ENCODE measurements around the gene CES4A.

DNA sequence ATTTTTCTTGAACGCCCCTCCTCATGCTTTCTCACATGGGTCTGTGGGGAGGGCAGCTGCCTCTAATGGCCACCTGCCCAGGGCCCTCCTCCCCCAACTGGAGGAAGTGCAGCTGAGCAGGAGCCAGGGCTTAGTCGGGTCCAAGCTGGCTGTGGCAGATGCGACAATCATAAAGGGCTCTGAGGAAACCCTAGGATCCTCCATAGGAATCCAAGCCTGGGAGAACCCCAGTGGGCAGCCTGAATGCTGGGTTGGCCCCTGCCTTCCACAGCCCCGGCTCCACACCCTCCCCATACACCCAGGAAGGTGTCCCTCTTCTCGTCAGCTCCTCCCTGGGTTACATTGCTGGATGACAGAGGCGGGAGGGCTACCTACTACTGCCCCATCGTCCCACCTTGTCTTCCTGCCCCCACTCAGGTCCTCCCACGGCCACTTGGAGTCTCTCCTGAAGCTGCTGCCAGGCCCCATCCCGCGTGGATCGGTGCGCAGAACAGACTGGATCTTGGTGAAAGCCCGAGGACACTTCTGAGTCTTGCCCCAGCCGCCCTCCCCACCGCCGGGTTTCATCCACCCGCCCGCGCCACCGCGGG is 24.9 kb downstream of the CES4A start:
- no peak for TF ChIP-seq YY1 (IDR thresholded peaks at IDR 0.05; ENCODE audit: insufficient read depth, insufficient read length)
- TF ChIP-seq SUZ12 (IDR thresholded peaks at IDR 0.05; ENCODE audit: extremely low read depth, insufficient read depth, insufficient read length), result no peak
- TF ChIP-seq ZNF274 (IDR thresholded peaks at IDR 0.05; ENCODE audit: low read depth, low read length), result no peak
